ENCODE results near the gene PRELP.
"Not testable (repeated sequence)": the region's sequence is repeated elsewhere in the genome, so short reads cannot be mapped to it uniquely, and the experiment has no call there.

The PRELP gene

DNA sequence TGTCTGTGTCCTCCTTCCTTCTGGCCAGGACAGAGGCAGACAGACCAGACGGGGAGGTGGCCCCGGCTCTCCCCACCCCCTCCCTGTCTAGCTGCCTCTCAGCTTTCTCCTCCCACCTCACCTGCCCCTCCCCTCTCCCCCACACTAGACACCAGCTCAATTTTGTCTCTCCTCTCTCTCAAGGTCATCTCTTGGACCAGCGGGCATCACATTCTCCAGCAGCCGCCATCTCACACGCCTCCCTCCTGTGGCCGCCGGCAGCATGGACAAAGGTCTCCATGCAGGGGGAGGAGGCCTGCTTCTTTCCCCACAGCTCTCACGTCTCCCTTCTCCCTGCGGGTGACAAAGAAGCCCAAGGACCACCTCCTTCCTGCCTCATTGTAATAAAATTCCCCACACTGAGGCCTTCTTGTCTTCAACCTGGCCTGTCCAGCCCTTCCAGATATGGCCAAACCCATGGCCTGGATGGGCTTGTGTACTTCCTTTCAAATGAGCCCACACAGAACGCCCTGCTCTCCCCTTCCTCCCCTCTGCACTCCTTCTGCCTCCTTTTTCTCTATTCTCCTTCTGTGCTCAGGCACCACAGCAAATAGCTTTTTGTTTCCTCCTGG, 33.0 kb downstream of the PRELP start:
- no peak for DNase-seq

DNA sequence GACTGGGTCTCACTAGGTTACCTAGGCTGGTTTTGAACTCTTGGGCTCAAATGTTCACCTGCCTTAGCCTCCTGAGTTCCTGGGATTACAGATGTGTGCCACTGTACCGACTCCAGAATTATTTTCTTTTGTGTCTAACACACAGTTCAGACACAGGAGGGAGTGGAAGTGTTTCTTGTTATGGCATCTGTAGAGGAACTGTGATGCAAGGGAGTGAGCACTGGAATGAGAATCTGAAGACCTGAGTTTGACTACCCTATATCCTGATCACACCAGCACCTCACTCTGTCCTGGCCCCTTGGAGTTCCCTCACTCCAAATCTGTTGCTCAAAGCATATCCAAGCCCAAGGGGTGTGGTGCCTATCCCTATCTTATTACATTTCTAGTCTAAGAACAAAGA, 33.5 kb downstream of the PRELP start:
- DNase-seq = no peak

GRCh38 chr1:203511513-203511912, 35.9 kb downstream of the PRELP start:
- DNase-seq = no peak

- no peak for DNase-seq
Observed at GRCh38 chr1:203511930-203512329, 36.3 kb downstream of the PRELP start.

DNA sequence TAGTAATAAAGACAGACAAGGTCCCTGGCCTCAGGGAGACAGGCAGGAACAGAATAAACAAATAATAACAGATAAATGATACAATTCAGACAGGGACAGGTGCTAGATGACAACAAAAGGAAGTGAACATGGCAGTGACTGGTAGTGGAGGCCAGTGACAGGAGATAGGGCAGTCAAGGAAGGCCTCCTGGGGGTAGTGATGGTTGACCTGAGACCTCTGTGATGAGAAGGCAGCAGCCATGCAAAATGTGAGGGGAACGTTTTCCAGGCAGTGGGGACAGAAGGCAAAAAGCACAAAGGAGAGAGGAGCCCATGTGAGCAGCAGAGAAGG, 36.9 kb downstream of the PRELP start:
- no peak for DNase-seq

- peak; percentile 95 for DNase-seq
Observed at GRCh38 chr1:203512848-203513584, 37.4 kb downstream of the PRELP start.

GRCh38 chr1:203513585-203514031, 38.0 kb downstream of the PRELP start:
- no peak for DNase-seq

- DNase-seq = no peak
Observed at GRCh38 chr1:203516184-203516583, 40.6 kb downstream of the PRELP start.

- no peak for DNase-seq
Observed at GRCh38 chr1:203516906-203517305, 41.3 kb downstream of the PRELP start.

DNA sequence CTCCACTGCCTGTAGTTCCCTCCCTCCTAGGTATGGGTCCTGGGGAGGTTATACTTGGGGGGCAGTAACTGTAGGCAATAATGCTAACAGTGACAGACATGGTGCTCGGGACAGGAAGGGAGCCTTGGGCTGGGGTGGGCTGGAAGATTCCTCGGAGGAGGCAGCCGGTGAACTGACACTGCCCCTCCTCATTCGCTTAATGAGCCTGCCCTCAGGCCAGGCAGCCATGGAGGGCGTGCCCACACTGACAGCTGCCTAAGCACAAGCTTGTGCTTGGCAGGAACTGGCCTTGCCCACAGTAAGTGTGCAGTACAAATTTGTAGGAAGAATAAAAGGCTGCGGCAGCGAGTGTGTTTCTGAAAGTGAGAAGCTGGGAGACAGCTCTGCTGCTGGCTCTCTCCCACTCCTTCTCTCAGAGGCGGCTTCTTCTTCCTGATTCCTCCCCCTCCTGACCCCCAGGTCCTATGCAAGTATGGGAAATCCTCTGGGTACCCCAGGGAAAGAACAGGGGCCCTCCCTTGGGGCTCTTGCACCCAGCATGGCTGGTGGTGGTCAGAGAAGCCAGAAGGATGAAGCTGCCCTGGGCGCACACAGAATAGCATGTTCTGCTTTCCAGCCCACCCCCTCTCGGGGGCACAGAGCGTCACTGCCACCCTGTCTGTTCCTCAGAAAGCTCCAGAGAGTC, 42.0 kb downstream of the PRELP start:
- no peak for DNase-seq

DNA sequence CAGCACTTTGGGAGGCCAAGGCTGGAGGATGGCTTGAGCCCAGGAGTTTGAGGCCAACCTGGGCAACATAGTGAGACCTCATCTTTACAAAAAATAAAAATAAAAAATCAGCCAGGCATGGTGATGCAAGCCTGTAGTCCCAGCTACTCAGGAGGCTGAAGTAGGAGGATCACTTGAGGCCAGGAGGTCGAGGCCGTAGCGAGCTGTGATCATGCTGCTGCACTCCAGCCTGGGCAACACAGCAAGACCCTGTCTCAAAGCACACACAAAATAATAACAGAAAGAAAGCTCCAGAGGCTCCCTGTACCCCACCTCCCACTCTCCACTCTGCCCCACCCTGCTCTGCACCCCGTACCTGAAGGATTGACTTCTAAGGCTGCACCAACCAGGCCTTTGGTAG, 42.5 kb downstream of the PRELP start:
- not testable (repeated sequence) for DNase-seq

- DNase-seq = no peak
Observed at GRCh38 chr1:203518541-203518940, 42.9 kb downstream of the PRELP start.

DNA sequence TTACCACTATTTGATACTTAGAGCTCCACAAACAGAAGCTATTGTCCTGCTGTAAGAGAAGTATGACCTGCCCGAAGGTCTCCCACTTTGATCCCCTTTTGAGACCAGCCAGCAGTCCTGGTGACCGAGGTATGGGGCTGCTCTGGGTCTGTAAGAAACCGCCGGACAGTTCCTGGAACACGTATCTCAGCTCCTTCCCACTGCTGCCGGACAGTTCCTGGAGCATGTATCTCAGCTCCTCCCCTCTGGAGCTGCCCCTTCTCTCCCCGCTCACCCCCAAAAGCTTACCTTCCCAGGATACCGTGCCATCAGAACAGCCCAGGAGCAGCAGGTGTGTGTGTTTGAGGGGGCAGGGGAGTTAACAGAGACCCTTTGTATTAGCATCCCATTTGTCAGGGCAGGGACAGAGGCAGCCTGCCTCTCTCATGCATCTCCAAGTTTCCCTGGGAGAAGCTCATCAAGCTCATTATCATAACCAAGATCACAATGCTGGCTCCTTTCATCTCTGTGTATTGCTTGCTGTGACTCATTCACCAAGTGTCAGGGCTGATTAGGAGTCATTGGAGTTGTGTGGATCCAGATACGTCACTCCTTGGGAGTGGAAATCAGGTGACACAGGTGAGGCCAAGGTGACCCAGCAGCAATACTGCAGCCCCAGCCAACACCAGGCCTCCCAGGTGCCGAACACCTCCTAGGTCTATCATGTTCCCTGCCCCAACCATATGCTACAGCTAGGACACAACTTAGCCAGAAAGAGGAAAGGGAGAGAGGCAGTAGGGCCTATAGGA, 43.6 kb downstream of the PRELP start:
- DNase-seq = no peak

- DNase-seq = no peak
Observed at GRCh38 chr1:203519896-203520295, 44.3 kb downstream of the PRELP start.

DNA sequence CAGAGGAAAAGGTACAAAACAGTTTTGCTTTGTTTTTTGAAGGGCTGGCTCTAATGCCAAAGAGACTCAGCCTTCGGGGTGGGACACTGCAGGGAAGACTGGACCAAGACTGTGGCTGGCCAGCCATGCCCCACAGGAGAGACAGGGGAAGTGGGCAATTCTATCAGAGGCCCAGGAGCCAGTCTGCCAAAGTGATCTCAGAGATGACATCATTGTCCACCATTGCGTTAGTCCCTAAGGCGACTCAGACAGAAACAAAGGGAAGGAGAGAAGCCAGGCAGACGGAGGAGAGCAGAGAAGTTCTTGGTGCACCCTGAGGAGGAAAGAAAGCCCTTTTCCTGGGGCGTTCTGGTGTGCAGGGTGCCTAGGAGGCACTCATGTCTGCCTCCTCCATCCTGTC, 44.7 kb downstream of the PRELP start:
- peak; percentile 66 for DNase-seq

GRCh38 chr1:203521074-203521794, 45.6 kb downstream of the PRELP start:
- DNase-seq = no peak

DNA sequence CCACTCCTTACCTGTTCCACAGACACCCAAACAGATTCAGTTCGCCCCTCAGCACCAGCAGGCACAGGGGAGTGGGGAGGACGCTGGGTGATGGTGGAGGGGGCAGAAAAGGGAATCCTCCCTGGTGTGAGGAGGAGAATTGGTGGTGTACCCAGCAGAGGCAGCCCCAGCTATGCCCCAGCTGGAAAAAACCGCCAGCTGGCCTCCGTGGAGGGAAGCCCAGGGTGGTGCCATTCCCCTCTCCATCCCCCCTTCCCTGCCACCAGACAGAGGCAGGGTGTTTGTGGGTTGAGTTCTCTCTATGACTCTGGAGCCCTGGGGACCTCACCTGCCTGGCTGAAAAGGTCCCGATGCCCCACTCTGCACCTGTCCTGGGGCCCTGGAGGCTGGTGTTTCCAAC, 46.2 kb downstream of the PRELP start:
- DNase-seq = no peak

DNA sequence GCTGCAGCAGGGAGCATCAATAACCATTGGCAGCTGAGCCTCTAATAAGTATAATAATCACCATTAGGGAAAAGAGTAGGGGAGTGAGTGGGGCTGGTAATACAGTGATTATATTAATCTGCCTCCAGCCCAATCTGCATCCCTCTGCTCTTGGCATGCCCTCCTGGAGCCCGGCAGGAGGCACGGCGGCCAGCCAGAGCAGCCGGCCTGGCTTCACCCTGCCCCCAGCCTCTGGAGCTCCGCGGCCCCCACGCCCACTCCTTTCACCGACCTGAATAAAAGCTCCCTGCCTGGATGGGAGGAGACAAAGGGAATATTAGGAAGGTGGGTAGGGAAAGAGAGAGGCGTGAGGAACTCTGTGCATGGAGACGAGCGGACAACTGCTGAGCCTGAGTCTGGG, 46.6 kb downstream of the PRELP start:
- DNase-seq = no peak

DNA sequence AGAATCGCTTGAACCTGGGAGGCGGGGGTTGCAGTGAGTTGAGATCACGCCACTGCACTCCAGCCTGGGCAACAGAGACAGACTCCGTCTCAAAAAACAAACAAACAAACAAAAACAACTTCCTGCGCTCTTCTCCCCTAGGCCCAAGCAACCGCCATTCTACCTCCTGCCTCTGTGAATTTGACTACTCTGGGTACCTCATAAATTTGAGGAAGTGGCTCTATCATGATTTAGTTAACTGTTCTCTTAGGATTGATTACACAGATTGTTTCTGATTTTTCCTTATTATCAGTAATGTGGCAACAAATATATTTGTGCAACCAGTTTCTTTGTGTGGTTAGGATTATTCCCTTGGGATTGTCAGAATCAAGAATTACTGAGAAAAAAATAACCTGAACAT, 48.1 kb downstream of the PRELP start:
- DNase-seq = no peak

DNA sequence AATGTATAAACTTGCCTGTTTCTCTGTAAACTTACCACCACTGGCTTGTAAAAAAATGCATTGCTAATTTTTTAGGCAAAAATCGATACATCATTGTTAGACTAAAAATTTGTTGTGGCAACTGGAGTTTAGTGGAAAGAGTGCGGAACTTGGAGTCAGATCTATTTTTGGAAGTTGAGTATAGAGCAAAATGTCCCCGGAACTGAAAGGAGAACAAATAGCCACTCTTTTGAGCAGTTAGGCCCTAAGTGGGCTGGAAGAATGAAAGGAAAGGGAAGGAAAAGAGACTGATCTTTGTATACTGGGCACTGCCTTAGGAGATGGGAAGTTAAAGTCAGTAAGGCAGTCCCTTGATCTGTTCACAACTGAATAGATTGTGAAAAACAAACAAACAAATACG, 48.5 kb downstream of the PRELP start:
- no peak for DNase-seq

DNA sequence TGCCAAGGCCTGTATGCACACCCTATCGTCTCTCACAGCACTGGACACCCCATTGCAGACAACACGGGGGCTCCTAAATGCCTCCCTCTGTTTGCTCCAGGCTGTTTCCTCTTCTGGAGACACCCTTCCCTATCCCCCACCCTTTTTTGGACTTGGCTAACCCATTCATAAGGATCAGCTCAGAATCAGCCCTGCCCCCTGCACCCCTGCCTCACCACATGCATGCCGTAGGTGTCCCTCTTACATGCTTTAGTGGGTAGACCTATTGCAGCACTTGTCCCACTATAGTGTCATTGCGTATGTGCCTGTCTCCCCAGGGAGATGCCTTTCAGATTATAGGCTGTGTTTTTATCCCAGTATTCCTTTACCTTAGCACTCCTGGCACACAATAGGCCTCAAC, 49.2 kb downstream of the PRELP start:
- no peak for DNase-seq

DNA sequence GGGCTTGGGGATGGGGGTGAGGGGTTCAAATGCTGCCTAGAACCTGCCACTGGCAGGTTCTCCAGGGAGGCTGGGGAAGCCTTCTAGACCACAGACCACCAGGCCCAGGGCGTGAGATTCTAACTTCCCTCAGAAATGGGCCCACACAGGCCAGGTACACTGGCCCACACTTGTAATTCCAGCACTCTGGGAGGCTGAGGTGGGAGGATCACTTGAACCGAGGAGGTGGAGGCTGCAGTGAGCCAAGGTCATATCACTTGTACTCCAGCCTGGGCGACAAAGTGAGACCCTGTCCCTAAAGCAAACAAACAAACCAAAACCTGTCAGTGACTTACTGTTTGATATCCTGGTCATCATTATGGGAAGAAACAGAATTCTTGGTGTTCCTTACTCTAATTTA, 50.1 kb downstream of the PRELP start:
- no peak for DNase-seq

DNA sequence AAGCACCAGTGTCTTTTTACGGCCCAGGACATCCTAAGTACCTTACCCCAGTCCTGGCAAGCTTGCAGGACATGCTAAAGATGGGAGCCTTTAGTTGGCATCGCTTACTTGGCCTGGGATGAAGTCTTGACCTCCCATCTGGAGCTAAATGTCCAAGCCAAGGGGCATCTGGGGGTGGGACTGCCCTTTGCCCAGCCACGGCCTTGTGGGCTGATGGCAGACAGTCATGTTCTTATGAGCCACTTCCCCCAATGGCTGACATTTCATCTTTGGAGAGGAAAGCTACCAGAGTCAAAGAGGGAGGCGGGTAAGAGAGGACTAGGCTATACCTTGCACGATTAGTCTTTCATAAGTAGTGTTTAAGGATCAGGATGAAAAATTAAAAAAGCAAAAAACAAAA, 50.5 kb downstream of the PRELP start:
- no peak for DNase-seq
